HG03196 (cell line): ENCODE data around the gene DNASE2B.
"Not testable (repeated sequence)": the region's sequence is repeated elsewhere in the genome, so short reads cannot be mapped to it uniquely, and the experiment has no call there.

ENCODE experiments used
- ATAC-seq: cut with Tn5 transposase; IDR thresholded peaks from one replicate; pipeline ENCODE4 v1.9.1; 2021; ENCODE audit not compliant: unreplicated experiment

The DNASE2B gene

DNA sequence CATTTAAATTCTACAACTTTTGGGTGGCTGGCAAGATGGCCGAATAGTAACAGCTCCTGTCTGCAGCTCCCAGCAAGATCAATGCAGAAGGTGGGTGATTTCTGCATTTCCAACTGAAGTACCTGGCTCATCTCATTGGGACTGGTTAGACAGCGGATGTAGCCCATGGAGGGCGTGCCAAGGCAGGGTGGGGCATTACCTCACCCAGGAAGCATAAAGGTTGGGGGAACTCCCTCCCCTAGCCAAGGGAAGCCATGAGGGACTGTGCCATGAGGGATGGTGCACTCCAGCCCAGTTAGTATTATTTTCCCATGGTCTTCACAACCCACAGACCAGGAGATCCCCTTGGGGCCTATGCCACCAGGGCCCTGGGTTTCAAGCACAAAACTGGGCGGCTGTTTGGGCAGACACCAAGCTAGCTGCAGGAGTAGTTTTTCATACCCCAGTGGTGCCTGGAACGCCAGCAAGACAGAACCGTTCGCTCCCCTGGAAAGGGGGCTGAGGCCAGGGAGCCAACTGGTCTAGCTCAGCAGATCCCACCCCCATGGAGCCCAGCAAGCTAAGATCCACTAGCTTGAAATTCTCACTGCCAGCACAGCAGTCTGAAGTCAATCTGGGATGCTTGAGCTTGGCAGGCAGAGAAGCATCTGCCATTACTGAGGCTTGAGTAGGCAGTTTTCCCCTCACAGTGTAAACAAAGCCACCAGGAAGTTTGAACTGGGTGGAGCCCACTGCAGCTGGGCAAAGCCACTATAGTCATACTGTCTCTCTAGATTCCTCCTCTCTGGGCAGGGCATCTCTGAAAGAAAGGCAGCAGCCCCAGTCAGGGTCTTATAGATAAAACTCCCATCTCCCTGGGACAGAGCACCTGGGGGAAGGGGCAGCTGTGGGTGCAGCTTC, 44.7 kb downstream of the DNASE2B start:
- ATAC-seq: not testable (repeated sequence)

GRCh38 chr1:84448704-84449103, 50.4 kb downstream of the DNASE2B start:
- not testable (repeated sequence) for ATAC-seq

- no peak for ATAC-seq
Observed at GRCh38 chr1:84450910-84451309, 52.6 kb downstream of the DNASE2B start.

DNA sequence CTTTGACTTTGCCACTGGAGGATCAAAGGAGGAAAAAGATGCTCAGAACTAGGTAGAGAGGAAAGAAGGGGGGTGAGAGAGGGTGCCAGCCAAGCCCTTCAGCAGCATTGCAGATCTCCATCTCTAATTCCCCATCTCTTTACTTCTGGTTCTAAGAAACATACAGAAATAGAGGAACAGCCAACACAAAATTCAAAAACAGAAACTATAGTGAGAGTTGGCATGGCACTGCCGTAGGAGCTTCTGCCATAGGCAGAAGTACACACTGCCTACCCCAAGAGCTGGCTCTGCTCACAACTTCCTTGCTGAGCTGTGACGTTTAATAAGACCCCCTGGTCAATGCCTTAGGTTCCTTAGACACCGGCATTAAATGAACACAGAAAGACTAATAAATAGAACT, 54.2 kb downstream of the DNASE2B start:
- ATAC-seq: no peak

DNA sequence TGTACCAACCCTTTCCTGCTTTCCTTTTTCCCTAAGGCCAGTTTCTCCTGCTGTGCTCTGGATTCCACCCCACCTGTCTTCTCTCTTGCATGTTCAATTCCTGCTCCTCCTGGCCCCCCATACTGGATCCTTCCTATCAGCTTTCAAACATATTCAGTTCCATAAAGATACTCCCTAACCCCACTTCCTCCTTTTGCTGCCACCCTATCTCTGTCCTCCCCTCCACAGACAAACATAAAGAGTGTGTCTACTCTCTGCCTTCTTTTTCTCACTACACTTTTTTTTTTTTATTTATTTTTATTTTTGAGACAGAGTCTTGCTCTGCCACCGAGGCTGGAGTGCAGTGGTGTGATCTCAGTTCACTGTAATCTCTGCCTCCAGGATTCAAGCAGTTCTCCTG, 63.8 kb downstream of the DNASE2B start:
- ATAC-seq: no peak
